Measurements from ENCODE around the gene GABBR2.

Gene GABBR2

GRCh38 chr9:98455256-98456155, 253.2 kb downstream of the GABBR2 start:
- TF ChIP-seq, protein P1, sequence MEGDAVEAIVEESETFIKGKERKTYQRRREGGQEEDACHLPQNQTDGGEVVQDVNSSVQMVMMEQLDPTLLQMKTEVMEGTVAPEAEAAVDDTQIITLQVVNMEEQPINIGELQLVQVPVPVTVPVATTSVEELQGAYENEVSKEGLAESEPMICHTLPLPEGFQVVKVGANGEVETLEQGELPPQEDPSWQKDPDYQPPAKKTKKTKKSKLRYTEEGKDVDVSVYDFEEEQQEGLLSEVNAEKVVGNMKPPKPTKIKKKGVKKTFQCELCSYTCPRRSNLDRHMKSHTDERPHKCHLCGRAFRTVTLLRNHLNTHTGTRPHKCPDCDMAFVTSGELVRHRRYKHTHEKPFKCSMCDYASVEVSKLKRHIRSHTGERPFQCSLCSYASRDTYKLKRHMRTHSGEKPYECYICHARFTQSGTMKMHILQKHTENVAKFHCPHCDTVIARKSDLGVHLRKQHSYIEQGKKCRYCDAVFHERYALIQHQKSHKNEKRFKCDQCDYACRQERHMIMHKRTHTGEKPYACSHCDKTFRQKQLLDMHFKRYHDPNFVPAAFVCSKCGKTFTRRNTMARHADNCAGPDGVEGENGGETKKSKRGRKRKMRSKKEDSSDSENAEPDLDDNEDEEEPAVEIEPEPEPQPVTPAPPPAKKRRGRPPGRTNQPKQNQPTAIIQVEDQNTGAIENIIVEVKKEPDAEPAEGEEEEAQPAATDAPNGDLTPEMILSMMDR (IDR thresholded peaks at IDR 0.05; ENCODE audit: low read depth, low read length), result no peak
- H3K4me3 ChIP-seq (ENCODE audit: low read depth, low read length), result no peak overlapping the region

- TF ChIP-seq, protein P1 (IDR thresholded peaks at IDR 0.05; ENCODE audit: low read depth, low read length), result no peak
- H3K4me3 ChIP-seq (ENCODE audit: low read depth, low read length), result no peak overlapping the region
Observed at GRCh38 chr9:98453589-98454311, 255.0 kb downstream of the GABBR2 start.

DNA sequence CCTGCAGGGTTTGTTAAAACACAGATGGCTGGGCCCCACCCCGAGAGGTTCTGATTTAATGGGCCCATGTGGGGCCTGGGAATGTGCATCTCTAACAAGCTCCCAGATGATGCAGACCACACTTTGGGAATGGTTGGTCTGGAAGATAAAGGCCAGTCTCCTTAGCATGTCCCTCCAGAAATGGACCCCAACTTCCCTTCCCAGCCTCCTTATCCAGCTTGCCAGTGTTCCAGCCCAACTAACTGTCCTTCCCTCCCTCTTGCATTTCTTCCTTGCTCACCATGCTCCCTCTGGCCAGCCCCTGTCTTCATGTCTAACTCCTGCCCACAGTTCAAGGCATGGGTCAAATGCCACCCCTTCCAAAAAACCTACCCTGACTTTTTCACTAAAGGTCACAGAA, 257.2 kb downstream of the GABBR2 start:
- TF ChIP-seq, protein P1 (IDR thresholded peaks at IDR 0.05; ENCODE audit: low read depth, low read length), result no peak
- H3K4me3 ChIP-seq (ENCODE audit: low read depth, low read length), result no peak overlapping the region

- H3K4me3 ChIP-seq (ENCODE audit: low read depth, low read length), result no peak overlapping the region
Observed at GRCh38 chr9:98450496-98450895, 258.2 kb downstream of the GABBR2 start.

GRCh38 chr9:98449871-98450270, 258.9 kb downstream of the GABBR2 start:
- H3K4me3 ChIP-seq (ENCODE audit: low read depth, low read length), result no peak overlapping the region
- TF ChIP-seq, protein P1 (IDR thresholded peaks at IDR 0.05; ENCODE audit: low read depth, low read length), result no peak

More at GRCh38 chr9:98450496-98450895, 258.2 kb downstream of the GABBR2 start:
- TF ChIP-seq, protein P1 (IDR thresholded peaks at IDR 0.05; ENCODE audit: low read depth, low read length), result no peak

GRCh38 chr9:98445576-98445975, 263.2 kb downstream of the GABBR2 start:
- TF ChIP-seq, protein P1 (IDR thresholded peaks at IDR 0.05; ENCODE audit: low read depth, low read length), result no peak
- H3K4me3 ChIP-seq (ENCODE audit: low read depth, low read length), result no peak overlapping the region

DNA sequence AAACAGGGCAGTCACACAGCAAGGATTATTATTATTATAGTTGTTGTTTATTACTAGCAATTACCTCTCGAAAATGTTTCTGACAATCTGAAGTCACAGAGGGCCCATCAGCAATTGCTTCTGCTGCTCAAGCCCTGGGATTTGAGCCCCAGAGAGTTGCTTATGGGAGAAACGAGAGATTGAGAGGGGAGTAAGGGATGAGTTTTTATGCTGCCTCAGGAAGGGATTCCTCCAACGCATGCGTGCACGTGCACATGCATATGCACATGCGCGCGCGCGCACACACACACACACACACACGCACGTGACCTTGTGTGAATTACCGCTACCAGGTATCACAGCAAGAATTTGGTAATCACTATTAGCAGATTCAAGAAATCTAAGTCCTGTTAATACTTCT, 264.1 kb downstream of the GABBR2 start:
- no peak overlapping the region for H3K4me3 ChIP-seq (ENCODE audit: low read depth, low read length)
- TF ChIP-seq, protein P1 (IDR thresholded peaks at IDR 0.05; ENCODE audit: low read depth, low read length), result no peak
